Tibial nerve (tissue), 4 donors: ENCODE data around the gene GRK2.

Experiments used
- EP300 ChIP-seq, 2 donors: sonication (generic); formaldehyde crosslinking; IDR thresholded peaks; one replicate each; pipeline ENCODE4 v1.6.1; 2017; ENCODE audit warnings: antibody characterized with exemption in 2 of 2, mild to moderate bottlenecking in 1 of 2
- POLR2A ChIP-seq, 2 donors: fragments of 450-650 bp; IDR thresholded peaks; one replicate each; pipeline ENCODE4 v1.6.1; 2017; ENCODE audit warnings: antibody characterized with exemption in 2 of 2, mild to moderate bottlenecking in 2 of 2, moderate library complexity in 2 of 2
- TF ChIP-seq, protein P1 (sequence below), 5 experiments: fragments of 200-600 bp in 3 of 5; fragments of 450-650 bp in 2 of 5; sonication (generic) in 3 of 5; IDR thresholded peaks; one replicate each; pipeline ENCODE4 v1.5.1; 2016 to 2019; ENCODE audit warnings: antibody characterized with exemption in 5 of 5, mild to moderate bottlenecking in 3 of 5, moderate library complexity in 2 of 5

DNA sequence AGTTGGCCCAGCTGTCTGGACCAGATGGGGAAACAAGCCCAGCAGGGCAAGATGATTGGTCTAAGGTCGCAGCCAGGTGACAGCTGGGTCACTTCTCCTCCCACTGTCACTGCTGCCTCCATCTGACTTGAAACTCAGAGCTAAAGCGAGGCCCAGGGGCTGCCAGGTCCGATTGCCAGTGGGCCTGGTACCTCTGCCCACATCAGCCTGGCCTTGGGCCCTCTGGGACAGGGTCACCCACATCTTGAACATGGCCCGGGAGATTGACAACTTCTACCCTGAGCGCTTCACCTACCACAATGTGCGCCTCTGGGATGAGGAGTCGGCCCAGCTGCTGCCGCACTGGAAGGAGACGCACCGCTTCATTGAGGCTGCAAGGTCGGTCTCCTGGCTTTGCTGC, 42.9 kb downstream of the GRK2 start:
- TF ChIP-seq EP300 (IDR thresholded peaks at IDR 0.05) (no peak), POLR2A (IDR thresholded peaks at IDR 0.05) (no peak)
- TF ChIP-seq, protein P1, sequence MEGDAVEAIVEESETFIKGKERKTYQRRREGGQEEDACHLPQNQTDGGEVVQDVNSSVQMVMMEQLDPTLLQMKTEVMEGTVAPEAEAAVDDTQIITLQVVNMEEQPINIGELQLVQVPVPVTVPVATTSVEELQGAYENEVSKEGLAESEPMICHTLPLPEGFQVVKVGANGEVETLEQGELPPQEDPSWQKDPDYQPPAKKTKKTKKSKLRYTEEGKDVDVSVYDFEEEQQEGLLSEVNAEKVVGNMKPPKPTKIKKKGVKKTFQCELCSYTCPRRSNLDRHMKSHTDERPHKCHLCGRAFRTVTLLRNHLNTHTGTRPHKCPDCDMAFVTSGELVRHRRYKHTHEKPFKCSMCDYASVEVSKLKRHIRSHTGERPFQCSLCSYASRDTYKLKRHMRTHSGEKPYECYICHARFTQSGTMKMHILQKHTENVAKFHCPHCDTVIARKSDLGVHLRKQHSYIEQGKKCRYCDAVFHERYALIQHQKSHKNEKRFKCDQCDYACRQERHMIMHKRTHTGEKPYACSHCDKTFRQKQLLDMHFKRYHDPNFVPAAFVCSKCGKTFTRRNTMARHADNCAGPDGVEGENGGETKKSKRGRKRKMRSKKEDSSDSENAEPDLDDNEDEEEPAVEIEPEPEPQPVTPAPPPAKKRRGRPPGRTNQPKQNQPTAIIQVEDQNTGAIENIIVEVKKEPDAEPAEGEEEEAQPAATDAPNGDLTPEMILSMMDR (IDR thresholded peaks at IDR 0.05): no peak
